Measurements from ENCODE around the gene SEMA4B.

DNA sequence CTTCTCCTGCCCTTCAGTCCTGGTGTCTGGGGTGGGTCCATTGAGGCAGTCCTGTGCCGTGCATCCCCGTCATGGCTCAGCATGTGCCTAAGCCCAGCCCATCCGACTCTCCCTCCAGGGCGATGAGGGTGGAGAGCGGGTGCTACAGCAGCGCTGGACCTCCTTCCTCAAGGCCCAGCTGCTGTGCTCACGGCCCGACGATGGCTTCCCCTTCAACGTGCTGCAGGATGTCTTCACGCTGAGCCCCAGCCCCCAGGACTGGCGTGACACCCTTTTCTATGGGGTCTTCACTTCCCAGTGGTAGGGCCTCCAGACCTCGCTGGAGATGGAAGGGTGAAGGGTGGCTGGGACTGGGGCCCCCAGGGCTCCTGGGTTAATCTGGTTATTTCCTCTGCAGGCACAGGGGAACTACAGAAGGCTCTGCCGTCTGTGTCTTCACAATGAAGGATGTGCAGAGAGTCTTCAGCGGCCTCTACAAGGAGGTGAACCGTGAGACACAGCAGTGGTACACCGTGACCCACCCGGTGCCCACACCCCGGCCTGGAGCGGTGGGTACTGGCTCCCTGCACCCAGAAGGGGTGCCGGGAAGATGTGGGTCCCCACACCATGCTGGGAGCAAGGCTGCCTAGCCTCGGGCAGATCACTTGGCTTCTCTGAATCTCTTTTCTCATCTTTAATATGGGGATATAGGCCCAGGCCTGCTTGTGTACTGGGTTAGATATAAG lies 22.5 kb downstream of the SEMA4B start:
- TF ChIP-seq EP300 (IDR thresholded peaks at IDR 0.05) (no peak), POLR2A (IDR thresholded peaks at IDR 0.05) (no peak), POLR2AphosphoS5 (IDR thresholded peaks at IDR 0.05) (no peak)
- TF ChIP-seq, protein P1, sequence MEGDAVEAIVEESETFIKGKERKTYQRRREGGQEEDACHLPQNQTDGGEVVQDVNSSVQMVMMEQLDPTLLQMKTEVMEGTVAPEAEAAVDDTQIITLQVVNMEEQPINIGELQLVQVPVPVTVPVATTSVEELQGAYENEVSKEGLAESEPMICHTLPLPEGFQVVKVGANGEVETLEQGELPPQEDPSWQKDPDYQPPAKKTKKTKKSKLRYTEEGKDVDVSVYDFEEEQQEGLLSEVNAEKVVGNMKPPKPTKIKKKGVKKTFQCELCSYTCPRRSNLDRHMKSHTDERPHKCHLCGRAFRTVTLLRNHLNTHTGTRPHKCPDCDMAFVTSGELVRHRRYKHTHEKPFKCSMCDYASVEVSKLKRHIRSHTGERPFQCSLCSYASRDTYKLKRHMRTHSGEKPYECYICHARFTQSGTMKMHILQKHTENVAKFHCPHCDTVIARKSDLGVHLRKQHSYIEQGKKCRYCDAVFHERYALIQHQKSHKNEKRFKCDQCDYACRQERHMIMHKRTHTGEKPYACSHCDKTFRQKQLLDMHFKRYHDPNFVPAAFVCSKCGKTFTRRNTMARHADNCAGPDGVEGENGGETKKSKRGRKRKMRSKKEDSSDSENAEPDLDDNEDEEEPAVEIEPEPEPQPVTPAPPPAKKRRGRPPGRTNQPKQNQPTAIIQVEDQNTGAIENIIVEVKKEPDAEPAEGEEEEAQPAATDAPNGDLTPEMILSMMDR (IDR thresholded peaks at IDR 0.05) = no peak
